Measurements from ENCODE around the gene MLN. TPM values are rescaled to one million over a fixed set of nuclear protein-coding genes. Genes with fewer than 3 reads are reported as not detected.

The MLN gene
- total RNA-seq, 4 donors from 2014 or later, result not detected

DNA sequence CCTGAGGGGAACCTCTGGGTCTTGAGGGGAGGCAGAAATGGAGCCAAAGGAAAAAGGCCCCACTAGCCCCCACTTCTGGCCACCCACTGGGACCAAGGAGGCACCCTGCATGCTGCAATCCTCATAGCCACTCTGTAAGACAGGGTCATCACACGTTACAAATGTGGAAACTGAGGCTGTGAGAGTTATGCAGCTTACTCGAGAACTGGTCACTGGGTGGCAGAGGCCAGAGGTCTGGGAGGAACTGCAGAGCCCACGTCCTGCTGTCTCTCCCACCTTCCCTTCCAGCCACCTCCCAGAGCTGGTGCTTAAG lies 33.0 kb downstream of the MLN start:
- no peak for DNase-seq

GRCh38 chr6:33770124-33770832 lies 33.5 kb downstream of the MLN start:
- TF ChIP-seq POLR2A (IDR thresholded peaks at IDR 0.05), result no peak
- TF ChIP-seq, protein P1, sequence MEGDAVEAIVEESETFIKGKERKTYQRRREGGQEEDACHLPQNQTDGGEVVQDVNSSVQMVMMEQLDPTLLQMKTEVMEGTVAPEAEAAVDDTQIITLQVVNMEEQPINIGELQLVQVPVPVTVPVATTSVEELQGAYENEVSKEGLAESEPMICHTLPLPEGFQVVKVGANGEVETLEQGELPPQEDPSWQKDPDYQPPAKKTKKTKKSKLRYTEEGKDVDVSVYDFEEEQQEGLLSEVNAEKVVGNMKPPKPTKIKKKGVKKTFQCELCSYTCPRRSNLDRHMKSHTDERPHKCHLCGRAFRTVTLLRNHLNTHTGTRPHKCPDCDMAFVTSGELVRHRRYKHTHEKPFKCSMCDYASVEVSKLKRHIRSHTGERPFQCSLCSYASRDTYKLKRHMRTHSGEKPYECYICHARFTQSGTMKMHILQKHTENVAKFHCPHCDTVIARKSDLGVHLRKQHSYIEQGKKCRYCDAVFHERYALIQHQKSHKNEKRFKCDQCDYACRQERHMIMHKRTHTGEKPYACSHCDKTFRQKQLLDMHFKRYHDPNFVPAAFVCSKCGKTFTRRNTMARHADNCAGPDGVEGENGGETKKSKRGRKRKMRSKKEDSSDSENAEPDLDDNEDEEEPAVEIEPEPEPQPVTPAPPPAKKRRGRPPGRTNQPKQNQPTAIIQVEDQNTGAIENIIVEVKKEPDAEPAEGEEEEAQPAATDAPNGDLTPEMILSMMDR (IDR thresholded peaks at IDR 0.05), result no peak
- H3K4me1 ChIP-seq, result peaks cover 0 to 31% (median 0%) of the 10 kb centered on the region in 4 donors
- no peak for DNase-seq
- H3K27ac ChIP-seq, result peak overlapping the region; percentile 20 to 66 (median 26)
- peaks cover 0 to 32% (median 0%) of the 10 kb centered on the region in 3 donors for H3K36me3 ChIP-seq
- H3K27me3 ChIP-seq, result no peaks in the 10 kb centered on the region
- H3K9me3 ChIP-seq, result no peaks in the 10 kb centered on the region
- H3K4me3 ChIP-seq, result no peak overlapping the region

More for the DNA sequence above, 33.0 kb downstream of the MLN start:
- TF ChIP-seq, protein P1 (IDR thresholded peaks at IDR 0.05), result no peak
- no peak for TF ChIP-seq POLR2A (IDR thresholded peaks at IDR 0.05)
- Histone ChIP-seq H3K36me3 (peaks cover 0 to 37% (median 0%) of the 10 kb centered on the region in 3 donors), H3K4me3 (no peak overlapping the region), H3K9me3 (no peaks in the 10 kb centered on the region), H3K27me3 (no peaks in the 10 kb centered on the region), H3K4me1 (peaks cover 0 to 31% (median 0%) of the 10 kb centered on the region in 4 donors), H3K27ac (peak overlapping the region; percentile 20 to 66 (median 26))

- no peaks in the 10 kb centered on the region for H3K27me3 ChIP-seq
- H3K36me3 ChIP-seq, result peaks cover 0 to 23% (median 0%) of the 10 kb centered on the region in 3 donors
- H3K4me3 ChIP-seq, result no peak overlapping the region
- no peak for DNase-seq
- TF ChIP-seq, protein P1 (IDR thresholded peaks at IDR 0.05), result no peak
- TF ChIP-seq POLR2A (IDR thresholded peaks at IDR 0.05), result no peak
- no peak overlapping the region for H3K27ac ChIP-seq
- peaks cover 0 to 31% (median 0%) of the 10 kb centered on the region in 4 donors for H3K4me1 ChIP-seq
- no peaks in the 10 kb centered on the region for H3K9me3 ChIP-seq
These were observed 34.5 kb downstream of the MLN start for GRCh38 chr6:33769248-33769821.

DNA sequence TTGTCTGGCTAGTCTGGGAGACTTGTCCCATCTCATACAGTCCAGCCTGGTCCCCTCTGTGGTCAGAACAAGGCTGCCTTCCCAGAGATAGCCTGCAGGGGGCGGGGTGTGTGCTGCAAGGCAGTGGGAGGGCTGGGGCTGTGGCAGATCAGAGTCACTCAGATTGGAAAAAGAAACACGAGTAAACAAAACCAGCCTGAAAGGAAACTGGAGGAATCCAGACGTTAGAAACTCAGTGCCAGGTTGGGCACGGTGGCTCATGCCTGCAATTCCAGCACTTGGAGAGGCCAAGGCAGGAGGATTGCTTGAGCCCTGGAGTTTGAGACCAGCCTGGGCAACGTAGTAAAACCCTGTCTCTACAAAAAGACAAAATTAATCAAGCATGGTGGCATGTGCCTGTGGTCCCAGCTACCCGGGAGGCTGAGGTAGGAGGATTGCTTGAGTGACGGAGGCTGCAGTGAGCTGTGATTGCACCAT lies 35.1 kb downstream of the MLN start:
- DNase-seq, result peak; percentile 71 to 91 (median 86)
- H3K27ac ChIP-seq, result no peak overlapping the region
- H3K27me3 ChIP-seq, result no peaks in the 10 kb centered on the region
- H3K4me1 ChIP-seq, result peaks cover 0 to 31% (median 0%) of the 10 kb centered on the region in 4 donors
- no peaks in the 10 kb centered on the region for H3K9me3 ChIP-seq
- no peak for TF ChIP-seq POLR2A (IDR thresholded peaks at IDR 0.05)
- TF ChIP-seq, protein P1 (IDR thresholded peaks at IDR 0.05), result peak; percentile 29 to 83 (median 74)
- no peak overlapping the region for H3K4me3 ChIP-seq
- peaks cover 0 to 16% (median 0%) of the 10 kb centered on the region in 3 donors for H3K36me3 ChIP-seq

DNA sequence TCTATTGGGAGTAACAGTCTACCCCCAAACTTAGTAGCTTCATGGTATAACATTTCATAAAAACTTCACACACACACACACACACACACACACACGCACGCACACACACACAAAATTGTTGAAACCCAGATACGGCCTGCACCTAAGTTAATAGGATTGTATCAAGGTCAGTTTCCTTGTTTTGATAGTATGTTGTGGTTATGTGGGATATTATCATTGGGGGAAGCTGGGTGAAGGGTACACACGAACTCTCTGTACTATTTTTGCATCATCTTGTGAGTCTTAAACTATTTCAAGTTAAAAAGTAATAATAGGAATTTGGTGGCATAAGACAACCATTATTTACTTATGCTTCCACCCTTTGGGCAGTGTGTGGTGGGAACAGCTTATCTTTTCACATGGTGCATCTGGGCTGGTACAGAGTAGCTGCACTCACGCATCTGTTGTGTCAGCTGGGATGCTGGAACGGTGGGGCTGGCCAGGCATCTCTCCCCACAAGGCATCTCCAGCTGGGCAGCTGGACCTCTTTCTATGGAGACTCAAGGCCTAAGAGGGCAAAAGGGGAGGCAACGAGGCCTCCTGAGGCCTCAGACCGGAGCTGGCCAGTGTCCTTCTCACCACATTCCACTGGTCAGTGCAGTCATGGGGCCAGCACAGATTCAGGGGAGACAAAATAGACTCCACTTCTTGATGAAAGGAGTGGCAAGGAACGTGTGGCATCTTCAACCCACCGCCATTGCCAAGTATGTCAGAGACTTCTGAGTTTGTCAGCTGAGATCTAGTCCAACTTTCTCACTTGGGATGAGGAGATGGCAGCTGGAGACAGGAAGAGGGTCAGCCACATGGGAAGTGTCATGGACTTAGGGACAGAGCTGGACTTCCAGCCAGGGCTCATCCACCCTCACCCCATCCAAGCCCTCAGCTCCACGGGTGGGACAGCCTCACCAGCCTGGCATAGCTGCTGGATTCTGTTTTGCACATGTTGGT lies 36.6 kb downstream of the MLN start:
- Histone ChIP-seq H3K4me3 (no peak overlapping the region), H3K36me3 (peaks cover 0 to 1% (median 0%) of the 10 kb centered on the region in 3 donors), H3K27ac (no peak overlapping the region), H3K4me1 (peaks cover 0 to 26% (median 0%) of the 10 kb centered on the region in 4 donors), H3K27me3 (no peaks in the 10 kb centered on the region), H3K9me3 (no peaks in the 10 kb centered on the region)
- no peak for DNase-seq
- TF ChIP-seq, protein P1 (IDR thresholded peaks at IDR 0.05), result no peak
- no peak for TF ChIP-seq POLR2A (IDR thresholded peaks at IDR 0.05)

Data from Peyer's patch (tissue), 4 donors.